Measurements from ENCODE around the gene TMEM37. TPM values are rescaled to one million over a fixed set of nuclear protein-coding genes. Genes with fewer than 3 reads are reported as not detected.

The TMEM37 gene
- total and polyA plus RNA-seq, 2 of the 13 experiments (the other 11 are each of a cell fraction or from before 2014, with no cell fraction given), result 37.7 to 115 TPM

DNA sequence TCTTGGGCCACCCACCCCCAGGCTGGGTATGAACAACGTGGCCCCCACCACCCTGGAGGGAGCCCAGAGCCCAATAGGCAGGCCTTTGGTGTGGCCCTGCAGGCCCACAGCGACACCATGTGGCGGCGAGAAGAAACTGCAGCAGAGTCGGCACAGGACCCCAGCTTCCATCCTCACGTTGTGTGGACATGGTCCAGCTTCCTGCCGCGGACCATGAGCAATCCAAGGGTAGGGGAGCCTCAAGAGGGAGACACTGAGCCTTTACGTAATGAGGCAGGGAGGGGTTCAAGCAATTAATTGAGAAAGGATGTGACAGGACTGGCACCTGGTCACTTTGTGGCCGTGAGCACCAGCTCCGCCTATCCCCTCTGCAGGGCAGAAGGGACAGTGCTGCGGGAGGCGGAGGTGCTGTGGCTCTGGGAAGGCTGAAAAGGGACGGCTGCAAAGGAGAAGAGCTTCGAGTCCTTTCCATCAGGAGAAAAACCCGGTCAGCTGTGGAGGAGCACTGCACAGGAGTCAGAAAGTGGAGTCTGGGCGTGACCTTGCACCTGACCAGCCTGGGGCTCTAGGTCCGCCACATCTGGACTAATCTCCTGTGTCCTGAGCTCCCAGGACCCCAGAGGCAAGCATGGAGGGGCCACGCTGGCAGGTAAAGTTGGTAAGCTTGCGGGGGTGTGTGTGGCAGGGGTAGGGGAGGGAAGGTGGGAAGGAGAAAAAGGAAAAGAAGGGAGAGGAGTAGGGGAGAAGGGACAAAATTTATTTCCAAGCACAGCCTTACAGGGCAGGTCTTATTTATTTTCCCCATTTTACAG lies 44.9 kb downstream of the TMEM37 start (continued):
- no peak for TF ChIP-seq ZNF569 (CRISPR knock-in tag; IDR thresholded peaks at IDR 0.05; ENCODE audit: borderline replicate concordance)
- peak; percentile 42 for TF ChIP-seq AGO1 (IDR thresholded peaks at IDR 0.05; ENCODE audit: low read depth, low read length, poor library complexity, severe bottlenecking)
- TF ChIP-seq KLF13 (CRISPR knock-in tag; IDR thresholded peaks at IDR 0.05), result no peak; the same call in 1 of the 2 replicates
- peak; percentile 24; the same call in 1 of the 2 replicates for TF ChIP-seq PHF8 (CRISPR knock-in tag; IDR thresholded peaks at IDR 0.05)
- no peak for TF ChIP-seq KMT2A (CRISPR knock-in tag; IDR thresholded peaks at IDR 0.05)
- TF ChIP-seq, protein P1, sequence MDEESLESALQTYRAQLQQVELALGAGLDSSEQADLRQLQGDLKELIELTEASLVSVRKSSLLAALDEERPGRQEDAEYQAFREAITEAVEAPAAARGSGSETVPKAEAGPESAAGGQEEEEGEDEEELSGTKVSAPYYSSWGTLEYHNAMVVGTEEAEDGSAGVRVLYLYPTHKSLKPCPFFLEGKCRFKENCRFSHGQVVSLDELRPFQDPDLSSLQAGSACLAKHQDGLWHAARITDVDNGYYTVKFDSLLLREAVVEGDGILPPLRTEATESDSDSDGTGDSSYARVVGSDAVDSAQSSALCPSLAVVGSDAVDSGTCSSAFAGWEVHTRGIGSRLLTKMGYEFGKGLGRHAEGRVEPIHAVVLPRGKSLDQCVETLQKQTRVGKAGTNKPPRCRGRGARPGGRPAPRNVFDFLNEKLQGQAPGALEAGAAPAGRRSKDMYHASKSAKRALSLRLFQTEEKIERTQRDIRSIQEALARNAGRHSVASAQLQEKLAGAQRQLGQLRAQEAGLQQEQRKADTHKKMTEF (CRISPR knock-in tag; IDR thresholded peaks at IDR 0.05), result peak; percentile 76; the same call in 1 of the 2 replicates
- TF ChIP-seq MTF1 (CRISPR knock-in tag; IDR thresholded peaks at IDR 0.05), result no peak
- no peak for TF ChIP-seq CHD2 (IDR thresholded peaks at IDR 0.05; ENCODE audit: low read depth, low read length)
- no peak for TF ChIP-seq ZFP37 (CRISPR knock-in tag; IDR thresholded peaks at IDR 0.05; ENCODE audit: borderline replicate concordance)
- TF ChIP-seq GATAD1 (CRISPR knock-in tag; IDR thresholded peaks at IDR 0.05), result 0 out of 2 replicates have a peak, but pooled peaks have one; percentile 36
- TF ChIP-seq, protein P2, sequence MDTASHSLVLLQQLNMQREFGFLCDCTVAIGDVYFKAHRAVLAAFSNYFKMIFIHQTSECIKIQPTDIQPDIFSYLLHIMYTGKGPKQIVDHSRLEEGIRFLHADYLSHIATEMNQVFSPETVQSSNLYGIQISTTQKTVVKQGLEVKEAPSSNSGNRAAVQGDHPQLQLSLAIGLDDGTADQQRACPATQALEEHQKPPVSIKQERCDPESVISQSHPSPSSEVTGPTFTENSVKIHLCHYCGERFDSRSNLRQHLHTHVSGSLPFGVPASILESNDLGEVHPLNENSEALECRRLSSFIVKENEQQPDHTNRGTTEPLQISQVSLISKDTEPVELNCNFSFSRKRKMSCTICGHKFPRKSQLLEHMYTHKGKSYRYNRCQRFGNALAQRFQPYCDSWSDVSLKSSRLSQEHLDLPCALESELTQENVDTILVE (CRISPR knock-in tag; IDR thresholded peaks at IDR 0.05), result 0 out of 2 replicates have a peak, but pooled peaks have one; percentile 48
- TF ChIP-seq, protein P3, sequence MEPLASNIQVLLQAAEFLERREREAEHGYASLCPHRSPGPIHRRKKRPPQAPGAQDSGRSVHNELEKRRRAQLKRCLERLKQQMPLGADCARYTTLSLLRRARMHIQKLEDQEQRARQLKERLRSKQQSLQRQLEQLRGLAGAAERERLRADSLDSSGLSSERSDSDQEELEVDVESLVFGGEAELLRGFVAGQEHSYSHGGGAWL (CRISPR knock-in tag; IDR thresholded peaks at IDR 0.05), result peak; percentile 33; the same call in 1 of the 2 replicates
- TF ChIP-seq ZNF556 (CRISPR knock-in tag; IDR thresholded peaks at IDR 0.05; ENCODE audit: borderline replicate concordance), result no peak; the same call in 1 of the 2 replicates
- peak; percentile 98 for TF ChIP-seq RAD21 (CRISPR knock-in tag; IDR thresholded peaks at IDR 0.05)
- no peak for TF ChIP-seq ZNF564 (CRISPR knock-in tag; IDR thresholded peaks at IDR 0.05)
- no peak for TF ChIP-seq NR3C1 (CRISPR knock-in tag; IDR thresholded peaks at IDR 0.05)
- TF ChIP-seq, protein P4, sequence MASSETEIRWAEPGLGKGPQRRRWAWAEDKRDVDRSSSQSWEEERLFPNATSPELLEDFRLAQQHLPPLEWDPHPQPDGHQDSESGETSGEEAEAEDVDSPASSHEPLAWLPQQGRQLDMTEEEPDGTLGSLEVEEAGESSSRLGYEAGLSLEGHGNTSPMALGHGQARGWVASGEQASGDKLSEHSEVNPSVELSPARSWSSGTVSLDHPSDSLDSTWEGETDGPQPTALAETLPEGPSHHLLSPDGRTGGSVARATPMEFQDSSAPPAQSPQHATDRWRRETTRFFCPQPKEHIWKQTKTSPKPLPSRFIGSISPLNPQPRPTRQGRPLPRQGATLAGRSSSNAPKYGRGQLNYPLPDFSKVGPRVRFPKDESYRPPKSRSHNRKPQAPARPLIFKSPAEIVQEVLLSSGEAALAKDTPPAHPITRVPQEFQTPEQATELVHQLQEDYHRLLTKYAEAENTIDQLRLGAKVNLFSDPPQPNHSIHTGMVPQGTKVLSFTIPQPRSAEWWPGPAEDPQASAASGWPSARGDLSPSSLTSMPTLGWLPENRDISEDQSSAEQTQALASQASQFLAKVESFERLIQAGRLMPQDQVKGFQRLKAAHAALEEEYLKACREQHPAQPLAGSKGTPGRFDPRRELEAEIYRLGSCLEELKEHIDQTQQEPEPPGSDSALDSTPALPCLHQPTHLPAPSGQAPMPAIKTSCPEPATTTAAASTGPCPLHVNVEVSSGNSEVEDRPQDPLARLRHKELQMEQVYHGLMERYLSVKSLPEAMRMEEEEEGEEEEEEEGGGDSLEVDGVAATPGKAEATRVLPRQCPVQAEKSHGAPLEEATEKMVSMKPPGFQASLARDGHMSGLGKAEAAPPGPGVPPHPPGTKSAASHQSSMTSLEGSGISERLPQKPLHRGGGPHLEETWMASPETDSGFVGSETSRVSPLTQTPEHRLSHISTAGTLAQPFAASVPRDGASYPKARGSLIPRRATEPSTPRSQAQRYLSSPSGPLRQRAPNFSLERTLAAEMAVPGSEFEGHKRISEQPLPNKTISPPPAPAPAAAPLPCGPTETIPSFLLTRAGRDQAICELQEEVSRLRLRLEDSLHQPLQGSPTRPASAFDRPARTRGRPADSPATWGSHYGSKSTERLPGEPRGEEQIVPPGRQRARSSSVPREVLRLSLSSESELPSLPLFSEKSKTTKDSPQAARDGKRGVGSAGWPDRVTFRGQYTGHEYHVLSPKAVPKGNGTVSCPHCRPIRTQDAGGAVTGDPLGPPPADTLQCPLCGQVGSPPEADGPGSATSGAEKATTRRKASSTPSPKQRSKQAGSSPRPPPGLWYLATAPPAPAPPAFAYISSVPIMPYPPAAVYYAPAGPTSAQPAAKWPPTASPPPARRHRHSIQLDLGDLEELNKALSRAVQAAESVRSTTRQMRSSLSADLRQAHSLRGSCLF (CRISPR knock-in tag; IDR thresholded peaks at IDR 0.05; ENCODE audit: borderline replicate concordance), result no peak
- TF ChIP-seq, protein P5, sequence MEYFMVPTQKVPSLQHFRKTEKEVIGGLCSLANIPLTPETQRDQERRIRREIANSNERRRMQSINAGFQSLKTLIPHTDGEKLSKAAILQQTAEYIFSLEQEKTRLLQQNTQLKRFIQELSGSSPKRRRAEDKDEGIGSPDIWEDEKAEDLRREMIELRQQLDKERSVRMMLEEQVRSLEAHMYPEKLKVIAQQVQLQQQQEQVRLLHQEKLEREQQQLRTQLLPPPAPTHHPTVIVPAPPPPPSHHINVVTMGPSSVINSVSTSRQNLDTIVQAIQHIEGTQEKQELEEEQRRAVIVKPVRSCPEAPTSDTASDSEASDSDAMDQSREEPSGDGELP (IDR thresholded peaks at IDR 0.05; ENCODE audit: borderline replicate concordance, low read depth), result no peak
- no peak for TF ChIP-seq ZNF562 (CRISPR knock-in tag; IDR thresholded peaks at IDR 0.05; ENCODE audit: borderline replicate concordance)
- 0 out of 2 replicates have a peak, but pooled peaks have one; percentile 39 for TF ChIP-seq HHEX (CRISPR knock-in tag; IDR thresholded peaks at IDR 0.05)
- 0 out of 2 replicates have a peak, but pooled peaks have one; percentile 39 for TF ChIP-seq ESRRA (CRISPR knock-in tag; IDR thresholded peaks at IDR 0.05; ENCODE audit: low read depth)

Measured in HepG2 (cell line).